Limb (tissue), 2 donors: ENCODE results near the gene SH2D2A.
A peak's percentile ranks its signal among the peaks of the same experiment; 100 is the strongest.

Experiments
- DNase-seq, 2 donors: peaks; one replicate each; pipeline ENCODE4 v3.0.0-alpha.2; 2016; ENCODE audit errors: extremely low spot score in 2 of 2

SH2D2A gene

GRCh38 chr1:156803086-156803851 lies 13.4 kb downstream of the SH2D2A start:
- no peak for DNase-seq

GRCh38 chr1:156802421-156802935 lies 14.2 kb downstream of the SH2D2A start:
- no peak for DNase-seq

- DNase-seq, result peak in 1 of 2 donors; percentile 52
These were observed 15.1 kb downstream of the SH2D2A start for GRCh38 chr1:156801409-156802121.

- peak; percentile 60 to 61 for DNase-seq
These were observed 19.3 kb downstream of the SH2D2A start for GRCh38 chr1:156797212-156797871.

- DNase-seq, result no peak
These were observed 20.1 kb downstream of the SH2D2A start for GRCh38 chr1:156796340-156797097.

GRCh38 chr1:156795787-156796186 lies 20.9 kb downstream of the SH2D2A start:
- DNase-seq, result no peak

GRCh38 chr1:156795374-156795733 lies 21.3 kb downstream of the SH2D2A start:
- DNase-seq, result no peak

- no peak for DNase-seq
These were observed 21.9 kb downstream of the SH2D2A start for GRCh38 chr1:156794506-156795373.

- no peak for DNase-seq
These were observed 26.9 kb downstream of the SH2D2A start for GRCh38 chr1:156789621-156790318.

GRCh38 chr1:156788136-156788535 lies 28.5 kb downstream of the SH2D2A start:
- no peak for DNase-seq

- no peak for DNase-seq
These were observed 30.0 kb downstream of the SH2D2A start for GRCh38 chr1:156786640-156787039.

GRCh38 chr1:156785458-156785857 lies 31.2 kb downstream of the SH2D2A start:
- no peak for DNase-seq

- no peak for DNase-seq
These were observed 35.0 kb downstream of the SH2D2A start for GRCh38 chr1:156781585-156782186.

GRCh38 chr1:156777573-156777972 lies 39.1 kb downstream of the SH2D2A start:
- DNase-seq, result no peak

- no peak for DNase-seq
These were observed 39.7 kb downstream of the SH2D2A start for GRCh38 chr1:156776942-156777341.

GRCh38 chr1:156775799-156776198 lies 40.8 kb downstream of the SH2D2A start:
- DNase-seq, result no peak

GRCh38 chr1:156773607-156774006 lies 43.0 kb downstream of the SH2D2A start:
- no peak for DNase-seq

- no peak for DNase-seq
These were observed 43.7 kb downstream of the SH2D2A start for GRCh38 chr1:156772728-156773497.

- DNase-seq, result no peak
These were observed 44.4 kb downstream of the SH2D2A start for GRCh38 chr1:156772222-156772621.
